HepG2 (cell line): ENCODE data around the gene CFAP90.

Experiments used
- EP300 ChIP-seq, 3 experiments: sonication (generic) in 1 of 3; formaldehyde crosslinking in 1 of 3; IDR thresholded peaks; 2 replicates each; pipeline versions ENCODE4 v1.5.1 to v1.6.1; 2011 to 2020; ENCODE audit warnings: low read depth in 2 of 3, low read length in 2 of 3, borderline replicate concordance in 1 of 3, improper control_type of control experiment in 1 of 3, mild to moderate bottlenecking in 1 of 3, missing genetic modification reagents in 1 of 3, moderate library complexity in 1 of 3
- HDAC2 ChIP-seq: sonication (generic); formaldehyde crosslinking; IDR thresholded peaks from 2 replicates; pipeline ENCODE4 v1.4.0; 2020; ENCODE audit warnings: missing genetic modification reagents
- JUN ChIP-seq: sonication (generic); formaldehyde crosslinking; IDR thresholded peaks from 2 replicates; pipeline ENCODE4 v1.4.0; 2020; ENCODE audit warnings: mild to moderate bottlenecking, missing genetic modification reagents
- MED13 ChIP-seq: sonication (generic); formaldehyde crosslinking; IDR thresholded peaks from 2 replicates; pipeline ENCODE4 v1.5.0; 2020; ENCODE audit warnings: missing genetic modification reagents
- PAX8 ChIP-seq: sonication (generic); formaldehyde crosslinking; IDR thresholded peaks from 2 replicates; pipeline ENCODE4 v1.8.0; 2022; ENCODE audit warnings: mild to moderate bottlenecking, missing genetic modification reagents, borderline replicate concordance
- POLR2AphosphoS5 ChIP-seq: IDR thresholded peaks from 2 replicates; pipeline ENCODE4 v1.6.1; 2012; ENCODE audit warnings: low read depth, low read length
- RELA ChIP-seq: sonication (generic); formaldehyde crosslinking; IDR thresholded peaks from 2 replicates; pipeline ENCODE4 v1.4.0; 2020; ENCODE audit warnings: missing genetic modification reagents
- ZNF788 ChIP-seq: sonication (generic); formaldehyde crosslinking; IDR thresholded peaks from 2 replicates; pipeline ENCODE4 v1.5.0; 2020; ENCODE audit warnings: mild to moderate bottlenecking, missing genetic modification reagents, borderline replicate concordance
- TF ChIP-seq, protein P1 (sequence below): sonication (generic); formaldehyde crosslinking; IDR thresholded peaks from 2 replicates; pipeline ENCODE4 v1.5.0; 2020; ENCODE audit warnings: mild to moderate bottlenecking, missing genetic modification reagents, moderate library complexity

DNA sequence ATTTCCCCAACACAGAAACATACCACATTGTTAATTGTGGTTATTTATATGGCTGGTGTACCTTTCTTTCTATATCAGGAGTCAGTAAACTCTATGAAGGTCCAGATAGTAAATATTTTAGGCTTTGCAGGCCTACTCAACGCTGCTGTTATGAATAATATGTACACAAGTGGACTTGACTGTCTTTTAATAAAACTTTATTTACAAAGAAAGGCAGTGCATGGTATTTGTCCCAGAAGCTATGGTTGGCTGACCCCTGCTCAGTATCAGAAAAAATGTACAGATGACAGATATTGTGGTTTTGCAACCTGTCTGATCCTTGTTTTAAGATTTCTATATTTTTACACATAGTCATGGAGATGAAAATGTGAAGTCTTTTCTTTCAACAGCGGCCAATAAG lies 23.7 kb upstream of the CFAP90 start:
- TF ChIP-seq EP300 (IDR thresholded peaks at IDR 0.05; ENCODE audit: low read depth in 2 of 2, low read length in 2 of 2), result no peak
- no peak for TF ChIP-seq EP300 (CRISPR knock-in tag; IDR thresholded peaks at IDR 0.05; ENCODE audit: borderline replicate concordance)
- no peak for TF ChIP-seq MED13 (CRISPR knock-in tag)
- TF ChIP-seq, protein P1, sequence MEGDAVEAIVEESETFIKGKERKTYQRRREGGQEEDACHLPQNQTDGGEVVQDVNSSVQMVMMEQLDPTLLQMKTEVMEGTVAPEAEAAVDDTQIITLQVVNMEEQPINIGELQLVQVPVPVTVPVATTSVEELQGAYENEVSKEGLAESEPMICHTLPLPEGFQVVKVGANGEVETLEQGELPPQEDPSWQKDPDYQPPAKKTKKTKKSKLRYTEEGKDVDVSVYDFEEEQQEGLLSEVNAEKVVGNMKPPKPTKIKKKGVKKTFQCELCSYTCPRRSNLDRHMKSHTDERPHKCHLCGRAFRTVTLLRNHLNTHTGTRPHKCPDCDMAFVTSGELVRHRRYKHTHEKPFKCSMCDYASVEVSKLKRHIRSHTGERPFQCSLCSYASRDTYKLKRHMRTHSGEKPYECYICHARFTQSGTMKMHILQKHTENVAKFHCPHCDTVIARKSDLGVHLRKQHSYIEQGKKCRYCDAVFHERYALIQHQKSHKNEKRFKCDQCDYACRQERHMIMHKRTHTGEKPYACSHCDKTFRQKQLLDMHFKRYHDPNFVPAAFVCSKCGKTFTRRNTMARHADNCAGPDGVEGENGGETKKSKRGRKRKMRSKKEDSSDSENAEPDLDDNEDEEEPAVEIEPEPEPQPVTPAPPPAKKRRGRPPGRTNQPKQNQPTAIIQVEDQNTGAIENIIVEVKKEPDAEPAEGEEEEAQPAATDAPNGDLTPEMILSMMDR (CRISPR knock-in tag), result no peak
- TF ChIP-seq POLR2AphosphoS5, result no peak
- TF ChIP-seq PAX8, result no peak
- no peak for TF ChIP-seq JUN (CRISPR knock-in tag)
- TF ChIP-seq ZNF788, result no peak
- TF ChIP-seq RELA (CRISPR knock-in tag), result no peak
- TF ChIP-seq HDAC2, result no peak
